ENCODE measurements around the gene TMEM80.
"Not testable (repeated sequence)": the region's sequence is repeated elsewhere in the genome, so short reads cannot be mapped to it uniquely, and the experiment has no call there.

The TMEM80 gene

GRCh38 chr11:720642-721246 is 25.1 kb downstream of the TMEM80 start:
- DNase-seq (ENCODE audit: low read depth in 1 of 2, low spot score in 1 of 2), result peak in 1 of 2 donors; percentile 36

DNA sequence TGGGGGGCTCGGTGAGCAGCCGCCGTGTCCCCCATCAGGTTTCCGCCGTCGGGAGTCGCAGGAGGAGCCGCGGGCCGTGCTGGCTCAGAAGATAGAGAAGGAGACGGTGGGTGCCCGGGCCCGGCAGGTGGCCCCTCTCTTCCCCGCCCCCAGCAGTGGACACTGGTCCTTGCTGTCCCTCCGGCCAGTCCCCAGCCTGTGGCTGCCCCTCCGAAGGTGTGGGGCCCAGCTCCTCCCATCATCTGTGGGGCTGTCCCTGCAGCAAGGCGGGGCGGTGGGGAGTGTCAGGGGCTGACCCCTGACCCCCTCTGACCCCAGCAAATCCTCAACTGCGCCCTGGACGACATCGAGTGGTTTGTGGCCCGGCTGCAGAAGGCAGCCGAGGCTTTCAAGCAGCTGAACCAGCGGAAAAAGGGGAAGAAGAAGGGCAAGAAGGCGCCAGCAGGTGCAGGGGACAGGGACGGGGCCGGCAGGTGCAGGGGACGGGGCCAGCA is 25.7 kb downstream of the TMEM80 start:
- DNase-seq (ENCODE audit: low read depth in 1 of 2, low spot score in 1 of 2), result no peak

DNA sequence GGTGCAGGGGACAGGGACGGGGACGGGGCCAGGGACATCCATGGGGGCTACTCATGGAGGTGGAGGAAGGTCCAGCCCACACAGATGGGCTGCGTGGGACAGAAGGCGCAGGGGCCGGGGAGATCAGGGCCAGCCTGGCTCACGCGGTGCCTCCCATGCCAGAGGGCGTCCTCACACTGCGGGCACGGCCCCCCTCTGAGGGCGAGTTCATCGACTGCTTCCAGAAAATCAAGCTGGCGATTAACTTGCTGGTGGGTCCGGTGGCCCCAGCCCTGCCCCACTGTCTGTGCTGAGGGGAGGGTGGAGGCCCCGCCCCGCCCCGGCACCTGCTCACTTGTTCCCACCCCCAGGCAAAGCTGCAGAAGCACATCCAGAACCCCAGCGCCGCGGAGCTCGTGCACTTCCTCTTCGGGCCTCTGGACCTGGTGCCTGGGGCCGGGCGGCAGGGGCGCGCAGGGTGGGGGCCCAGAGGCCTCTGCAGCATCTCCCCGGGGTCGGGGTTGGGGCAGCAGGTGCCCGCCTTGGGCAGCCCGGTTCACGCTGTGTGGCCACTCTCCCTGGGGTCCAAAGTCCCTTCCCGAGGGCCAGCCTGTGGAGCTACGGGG is 26.2 kb downstream of the TMEM80 start:
- DNase-seq (ENCODE audit: low read depth in 1 of 2, low spot score in 1 of 2), result no peak

DNA sequence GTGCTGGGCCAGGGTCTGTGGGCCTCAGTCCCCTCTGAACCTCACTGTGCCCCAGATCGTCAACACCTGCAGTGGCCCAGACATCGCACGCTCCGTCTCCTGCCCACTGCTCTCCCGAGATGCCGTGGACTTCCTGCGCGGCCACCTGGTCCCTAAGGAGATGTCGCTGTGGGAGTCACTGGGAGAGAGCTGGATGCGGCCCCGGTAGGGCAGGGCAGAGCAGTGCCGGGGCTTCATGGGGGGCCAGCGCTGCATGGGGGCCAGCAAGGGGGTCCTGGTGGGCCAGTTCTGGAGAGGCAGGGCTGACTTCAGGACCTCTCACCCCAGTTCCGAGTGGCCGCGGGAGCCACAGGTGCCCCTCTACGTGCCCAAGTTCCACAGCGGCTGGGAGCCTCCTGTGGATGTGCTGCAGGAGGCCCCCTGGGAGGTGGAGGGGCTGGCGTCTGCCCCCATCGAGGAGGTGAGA is 26.8 kb downstream of the TMEM80 start:
- no peak for DNase-seq (ENCODE audit: low read depth in 1 of 2, low spot score in 1 of 2)

DNA sequence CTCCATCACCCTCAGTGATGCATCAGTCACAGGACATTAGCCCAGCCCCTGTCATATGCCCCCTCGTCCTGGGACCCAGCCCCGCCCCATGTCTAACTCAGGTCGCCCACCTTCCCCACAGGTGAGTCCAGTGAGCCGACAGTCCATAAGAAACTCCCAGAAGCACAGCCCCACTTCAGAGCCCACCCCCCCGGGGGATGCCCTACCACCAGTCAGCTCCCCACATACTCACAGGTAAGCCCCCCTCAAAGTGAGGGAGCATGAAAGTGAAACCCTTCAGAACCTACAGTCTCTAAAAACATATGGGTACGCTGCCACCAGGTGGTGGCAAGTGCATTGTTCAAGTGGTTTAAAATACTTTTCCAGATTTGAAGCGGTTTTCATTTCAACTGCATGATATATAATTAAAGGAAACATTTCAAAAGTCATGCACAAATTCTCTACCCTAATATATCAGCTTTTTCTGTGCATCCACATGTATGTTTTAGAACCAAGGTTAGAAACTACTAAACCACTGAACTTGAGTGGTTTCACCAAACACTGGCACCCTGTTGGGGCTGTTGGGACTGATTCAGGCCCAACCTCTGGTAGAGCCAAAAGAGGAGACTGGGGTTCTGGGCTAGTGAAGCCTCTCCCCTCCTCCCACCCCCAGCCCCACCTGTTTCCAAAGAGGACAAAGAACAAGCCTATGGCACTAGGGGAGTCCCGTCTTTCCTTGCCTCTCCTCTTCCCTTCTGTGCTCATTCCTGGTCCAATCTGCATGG is 27.7 kb downstream of the TMEM80 start:
- peak in 1 of 2 donors; percentile 40 for DNase-seq (ENCODE audit: low read depth in 1 of 2, low spot score in 1 of 2)

DNA sequence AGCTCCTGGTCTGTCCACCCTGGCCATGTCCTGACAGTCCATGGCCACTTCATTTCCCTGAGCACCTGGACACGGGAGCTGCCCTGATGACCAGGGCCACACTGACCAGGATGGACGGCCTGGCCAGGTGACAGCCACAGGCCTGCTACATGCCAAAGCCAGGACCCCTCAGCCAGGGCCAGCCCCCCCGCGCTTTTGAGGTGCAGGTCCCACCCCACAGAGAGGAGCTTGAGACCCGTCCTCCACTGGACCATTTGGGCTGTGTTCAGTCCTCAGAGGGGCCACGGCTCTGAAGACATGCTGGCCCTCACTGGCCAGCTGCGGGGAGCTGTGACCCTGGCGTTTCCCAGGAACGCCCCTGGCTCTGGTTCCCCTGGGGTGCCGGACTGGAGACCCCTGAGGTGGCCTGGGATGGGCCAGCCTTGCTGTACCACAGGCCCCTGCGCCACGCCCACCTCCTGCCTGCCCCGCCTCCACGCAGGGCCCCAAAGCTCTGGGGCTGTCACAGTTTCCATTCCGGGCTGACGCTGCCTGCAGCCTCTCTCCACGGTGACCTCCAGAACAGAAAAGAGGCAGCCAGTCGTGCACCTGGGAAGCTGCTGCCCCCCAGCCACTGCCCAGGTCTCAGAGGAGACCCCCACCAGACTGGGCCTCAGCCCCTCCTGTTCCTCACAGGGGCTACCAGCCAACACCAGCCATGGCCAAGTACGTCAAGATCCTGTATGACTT is 28.6 kb downstream of the TMEM80 start:
- no peak for DNase-seq (ENCODE audit: low read depth in 1 of 2, low spot score in 1 of 2)

DNA sequence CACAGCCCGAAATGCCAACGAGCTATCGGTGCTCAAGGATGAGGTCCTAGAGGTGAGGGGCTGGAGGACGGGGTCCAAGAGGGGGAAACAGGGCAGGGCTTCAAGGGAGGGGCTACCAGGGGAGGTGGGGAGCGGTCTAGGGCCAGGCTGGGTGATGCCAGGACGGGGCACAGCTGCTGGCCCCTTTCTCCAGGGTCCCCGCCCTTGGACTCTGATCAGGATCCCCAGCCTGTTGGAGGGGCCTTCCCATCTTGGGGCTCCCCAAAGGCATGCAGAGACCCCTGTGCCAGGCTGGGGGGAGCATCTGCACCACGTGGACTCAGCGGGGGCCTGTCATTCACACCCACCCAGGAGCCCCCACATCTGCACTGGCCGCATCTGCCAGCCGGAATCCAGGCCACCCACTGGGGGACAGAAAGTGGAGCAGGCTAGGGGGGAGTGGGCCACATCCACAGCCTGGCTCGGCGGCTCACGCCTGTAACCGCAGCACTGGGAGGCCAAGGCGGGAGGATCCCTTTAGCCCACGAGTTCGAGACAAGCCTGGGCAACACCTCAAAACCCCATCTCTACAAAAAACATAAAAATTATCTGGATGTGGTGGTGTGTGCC is 29.3 kb downstream of the TMEM80 start:
- DNase-seq (ENCODE audit: low read depth in 1 of 2, low spot score in 1 of 2), result no peak

GRCh38 chr11:725624-726202 is 30.1 kb downstream of the TMEM80 start:
- no peak for DNase-seq (ENCODE audit: low read depth in 1 of 2, low spot score in 1 of 2)

- peak in 1 of 2 donors; percentile 32 for DNase-seq (ENCODE audit: low read depth in 1 of 2, low spot score in 1 of 2)
Measured at GRCh38 chr11:726278-727220, 30.9 kb downstream of the TMEM80 start.

- no peak for DNase-seq (ENCODE audit: low read depth in 1 of 2, low spot score in 1 of 2)
Measured at GRCh38 chr11:727281-727701, 31.7 kb downstream of the TMEM80 start.

DNA sequence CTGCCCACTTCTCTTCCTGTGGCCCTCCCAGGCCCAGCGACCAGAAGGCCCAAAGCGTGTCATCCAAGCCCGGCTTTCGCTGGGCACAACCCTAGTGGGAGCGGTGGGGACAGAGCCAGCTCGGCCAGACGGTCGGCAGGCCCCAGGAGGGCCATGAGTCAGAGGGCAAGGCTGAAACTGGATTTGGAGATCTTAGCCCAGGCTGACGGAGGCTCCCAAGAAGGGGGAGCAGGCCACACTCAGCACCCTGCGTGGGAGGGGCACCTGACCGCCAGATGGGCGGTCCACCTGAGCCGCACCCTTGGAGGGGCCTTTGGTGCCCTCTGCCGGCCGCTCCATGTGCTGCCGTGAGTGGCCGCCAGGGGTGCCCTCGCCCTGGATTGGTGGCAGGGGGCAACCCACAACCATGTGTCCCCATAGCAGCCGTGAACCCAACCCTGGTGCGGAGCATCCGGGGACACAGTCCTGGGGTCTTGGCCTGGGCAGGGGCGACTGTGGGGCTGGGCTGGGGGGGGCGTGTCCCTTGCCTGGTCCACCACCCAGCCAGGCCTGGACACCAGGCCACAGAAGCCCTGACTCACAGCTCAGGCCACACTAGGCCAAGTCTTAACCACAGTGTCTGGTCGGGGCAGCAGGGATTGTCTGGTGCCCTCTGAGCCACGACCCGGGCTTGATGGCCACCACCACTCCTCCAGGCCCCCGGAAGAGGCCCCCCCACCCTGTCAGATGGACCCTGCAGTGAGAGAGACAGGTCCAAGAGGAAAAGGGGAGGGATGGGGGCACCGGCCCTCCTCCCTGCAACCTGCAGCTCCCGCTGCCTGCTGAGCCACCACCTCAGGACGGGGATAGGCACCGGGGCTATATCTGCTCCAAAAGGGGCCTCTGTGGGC is 32.5 kb downstream of the TMEM80 start:
- DNase-seq (ENCODE audit: low read depth in 1 of 2, low spot score in 1 of 2), result peak; percentile 59 to 62

- no peak for DNase-seq (ENCODE audit: low read depth in 1 of 2, low spot score in 1 of 2)
Measured at GRCh38 chr11:728901-729491, 33.4 kb downstream of the TMEM80 start.

- DNase-seq (ENCODE audit: low read depth in 1 of 2, low spot score in 1 of 2), result no peak
Measured at GRCh38 chr11:729492-730074, 34.0 kb downstream of the TMEM80 start.

GRCh38 chr11:733072-733471 is 37.5 kb downstream of the TMEM80 start:
- DNase-seq (ENCODE audit: low read depth in 1 of 2, low spot score in 1 of 2), result no peak

DNA sequence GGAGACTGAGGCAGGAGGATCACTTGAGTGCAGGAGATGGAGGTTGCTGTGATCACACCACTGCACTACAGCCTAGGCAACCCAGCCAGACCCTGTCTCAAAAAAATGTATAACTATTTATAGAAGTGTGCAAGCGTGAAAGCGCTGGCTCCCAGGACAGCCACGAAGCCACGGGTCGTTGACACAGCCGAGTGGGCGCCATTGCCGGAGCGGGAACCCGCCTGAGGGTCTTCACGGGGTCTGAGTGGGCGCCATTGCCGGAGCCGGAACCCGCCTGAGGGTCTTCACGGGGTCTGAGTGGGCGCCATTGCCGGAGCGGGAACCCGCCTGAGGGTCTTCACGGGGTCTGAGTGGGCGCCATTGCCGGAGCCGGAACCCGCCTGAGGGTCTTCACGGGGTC is 38.9 kb downstream of the TMEM80 start:
- not testable (repeated sequence) for DNase-seq (ENCODE audit: low read depth in 1 of 2, low spot score in 1 of 2)

GRCh38 chr11:737366-737765 is 41.8 kb downstream of the TMEM80 start:
- DNase-seq (ENCODE audit: low read depth in 1 of 2, low spot score in 1 of 2), result no peak

GRCh38 chr11:737899-738298 is 42.3 kb downstream of the TMEM80 start:
- not testable (repeated sequence) for DNase-seq (ENCODE audit: low read depth in 1 of 2, low spot score in 1 of 2)

DNA sequence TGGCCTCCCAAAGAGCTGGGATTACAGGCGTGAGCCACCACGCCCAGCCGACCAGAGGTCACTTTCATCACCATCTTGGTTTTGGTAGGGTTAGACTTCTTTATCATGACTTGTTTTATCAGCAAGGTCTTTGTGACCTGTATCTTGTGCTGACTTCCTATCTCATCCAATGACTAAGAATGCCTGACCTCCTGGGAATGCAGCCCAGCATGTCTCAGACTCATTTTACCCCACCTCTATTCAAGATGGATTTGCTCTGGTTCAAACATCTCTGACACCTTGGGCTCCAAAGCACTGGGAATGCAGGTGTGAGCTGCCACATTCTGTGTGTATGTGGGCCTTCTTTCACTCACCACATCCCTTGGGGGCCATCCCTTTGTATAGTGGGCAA is 46.5 kb downstream of the TMEM80 start:
- DNase-seq (ENCODE audit: low read depth in 1 of 2, low spot score in 1 of 2), result no peak
